GM23338 (cell line): ENCODE results near the gene COL4A1.

Experiments used
- CREB1 ChIP-seq: fragments of 250-450 bp; sonication (Bioruptor Pico); IDR thresholded peaks from 2 replicates; pipeline ENCODE4 v1.5.0; 2020; ENCODE audit warnings: low read depth, mild to moderate bottlenecking, moderate library complexity
- CTCF ChIP-seq, 2 experiments: fragments of 200-600 bp in 1 of 2; sonication (generic) in 1 of 2; conservative IDR thresholded peaks; 2 replicates each; pipeline versions ENCODE4 v1.5.1 to v1.6.1; 2016 to 2017; ENCODE audit warnings: antibody characterized with exemption in 2 of 2, low read depth in 2 of 2, mild to moderate bottlenecking in 2 of 2, moderate library complexity in 1 of 2
- ETS1 ChIP-seq: IDR thresholded peaks from 2 replicates; pipeline ENCODE4 v1.6.1; 2016; ENCODE audit warnings: antibody characterized with exemption
- EZH2 ChIP-seq: fragments of 200-600 bp; sonication (generic); IDR thresholded peaks from one replicate; pipeline ENCODE4 v1.8.0; 2017; ENCODE audit warnings: antibody characterized with exemption, mild to moderate bottlenecking, low read depth; ENCODE audit not compliant: unreplicated experiment
- EZH2phosphoT487 ChIP-seq: fragments of 200-600 bp; sonication (generic); IDR thresholded peaks from one replicate; pipeline ENCODE4 v1.8.1; 2018; ENCODE audit warnings: antibody characterized with exemption; ENCODE audit not compliant: unreplicated experiment
- JUNB ChIP-seq: IDR thresholded peaks from one replicate; pipeline ENCODE4 v1.6.1; 2016; ENCODE audit warnings: antibody characterized with exemption; ENCODE audit not compliant: unreplicated experiment
- NANOG ChIP-seq: IDR thresholded peaks from 2 replicates; pipeline ENCODE4 v1.6.1; 2016; ENCODE audit warnings: antibody characterized with exemption, borderline replicate concordance
- POLR2AphosphoS5 ChIP-seq: IDR thresholded peaks from 2 replicates; pipeline ENCODE4 v1.6.1; 2016; ENCODE audit warnings: antibody characterized with exemption, low read depth
- REST ChIP-seq: IDR thresholded peaks from one replicate; pipeline ENCODE4 v1.6.1; 2018; ENCODE audit warnings: antibody characterized with exemption; ENCODE audit not compliant: unreplicated experiment

GRCh38 chr13:110209950-110210603, 96.9 kb downstream of the COL4A1 start:
- TF ChIP-seq CTCF (conservative IDR thresholded peaks at IDR 0.05; ENCODE audit: low read depth in 2 of 2) (no peak), EZH2phosphoT487 (no peak), EZH2 (no peak), POLR2AphosphoS5 (no peak), ETS1 (no peak), REST (no peak), JUNB (no peak), NANOG (no peak), CREB1 (CRISPR knock-in tag) (no peak)
